Panc1 (cell line): Measurements from ENCODE around the gene OTOF.

Experiments
- POLR2AphosphoS5 ChIP-seq: IDR thresholded peaks from 2 replicates; pipeline ENCODE4 v1.6.1; 2012; ENCODE audit warnings: mild to moderate bottlenecking, low read depth, low read length, moderate library complexity
- SIN3A ChIP-seq: IDR thresholded peaks from 2 replicates; pipeline ENCODE4 v1.6.1; 2012; ENCODE audit warnings: low read depth, mild to moderate bottlenecking, low read length, moderate library complexity, borderline replicate concordance; ENCODE audit not compliant: insufficient read depth
- TCF7L2 ChIP-seq: IDR thresholded peaks from 2 replicates; pipeline ENCODE4 v1.6.1; 2011; ENCODE audit warnings: mild to moderate bottlenecking, low read depth, low read length, inconsistent platforms
- TF ChIP-seq, protein P1 (sequence below): fragments of 450-650 bp; IDR thresholded peaks from 2 replicates; pipeline ENCODE4 v1.5.1; 2017; ENCODE audit warnings: mild to moderate bottlenecking

DNA sequence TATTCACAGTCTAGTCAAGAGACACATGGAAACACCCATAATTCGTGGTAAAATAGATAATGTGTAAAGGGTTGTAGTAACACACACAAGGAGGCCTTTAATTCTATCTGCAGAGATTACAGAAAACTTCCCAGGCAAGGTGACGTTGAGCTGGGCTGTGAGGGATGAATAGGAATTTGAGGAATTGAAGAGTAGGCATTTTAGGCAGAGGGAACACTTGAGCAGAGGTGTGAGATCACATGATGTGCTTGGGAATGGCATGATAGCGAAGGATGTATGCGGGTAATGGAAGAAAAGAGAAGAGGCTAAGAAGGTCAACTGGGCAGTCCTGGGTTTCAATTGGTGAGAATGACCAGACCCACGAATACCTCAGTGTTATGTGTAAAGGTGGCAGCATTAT, 56.0 kb downstream of the OTOF start:
- TF ChIP-seq, protein P1, sequence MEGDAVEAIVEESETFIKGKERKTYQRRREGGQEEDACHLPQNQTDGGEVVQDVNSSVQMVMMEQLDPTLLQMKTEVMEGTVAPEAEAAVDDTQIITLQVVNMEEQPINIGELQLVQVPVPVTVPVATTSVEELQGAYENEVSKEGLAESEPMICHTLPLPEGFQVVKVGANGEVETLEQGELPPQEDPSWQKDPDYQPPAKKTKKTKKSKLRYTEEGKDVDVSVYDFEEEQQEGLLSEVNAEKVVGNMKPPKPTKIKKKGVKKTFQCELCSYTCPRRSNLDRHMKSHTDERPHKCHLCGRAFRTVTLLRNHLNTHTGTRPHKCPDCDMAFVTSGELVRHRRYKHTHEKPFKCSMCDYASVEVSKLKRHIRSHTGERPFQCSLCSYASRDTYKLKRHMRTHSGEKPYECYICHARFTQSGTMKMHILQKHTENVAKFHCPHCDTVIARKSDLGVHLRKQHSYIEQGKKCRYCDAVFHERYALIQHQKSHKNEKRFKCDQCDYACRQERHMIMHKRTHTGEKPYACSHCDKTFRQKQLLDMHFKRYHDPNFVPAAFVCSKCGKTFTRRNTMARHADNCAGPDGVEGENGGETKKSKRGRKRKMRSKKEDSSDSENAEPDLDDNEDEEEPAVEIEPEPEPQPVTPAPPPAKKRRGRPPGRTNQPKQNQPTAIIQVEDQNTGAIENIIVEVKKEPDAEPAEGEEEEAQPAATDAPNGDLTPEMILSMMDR: no peak
- TF ChIP-seq SIN3A: no peak
- TF ChIP-seq TCF7L2: no peak
- no peak for TF ChIP-seq POLR2AphosphoS5
